Upper lobe of left lung (tissue), 6 donors: Measurements from ENCODE around the gene NAGPA. TPM values are rescaled to one million over a fixed set of nuclear protein-coding genes. Genes with fewer than 3 reads are reported as not detected.

Experiments used
- ATAC-seq, 2 donors: fragments of 200-7000 bp; cut with Tn5 transposase; one replicate each; pipeline ENCODE4 v1.9.1; 2022; ENCODE audit warnings: mild to moderate bottlenecking in 2 of 2, moderate library complexity in 2 of 2; ENCODE audit not compliant: low FRiP score in 2 of 2
- DNase-seq, 2 donors: peaks; one replicate each; pipeline ENCODE4 v3.0.0-alpha.2; 2019 to 2020
- H3K27ac ChIP-seq, 4 donors: fragments of 200-600 bp; sonication (generic); one replicate each; pipeline ENCODE4 v1.5.1; 2016 to 2019
- H3K27me3 ChIP-seq, 4 donors: fragments of 200-600 bp; sonication (generic); one replicate each; pipeline ENCODE4 v1.5.1; 2017 to 2019
- H3K36me3 ChIP-seq, 4 donors: fragments of 200-600 bp; sonication (generic); one replicate each; pipeline ENCODE4 v1.5.1; 2016 to 2019
- H3K4me1 ChIP-seq, 4 donors: fragments of 200-600 bp; sonication (generic); one replicate each; pipeline ENCODE4 v1.5.1; 2018 to 2019
- H3K4me3 ChIP-seq, 4 donors: fragments of 200-600 bp; sonication (generic); one replicate each; pipeline ENCODE4 v1.5.1; 2017 to 2019; ENCODE audit warnings: mild to moderate bottlenecking in 2 of 4, moderate library complexity in 1 of 4
- H3K9me3 ChIP-seq, 4 donors: fragments of 200-600 bp; sonication (generic); one replicate each; pipeline ENCODE4 v1.5.1; 2018 to 2019
- EP300 ChIP-seq, 4 donors: sonication (generic); formaldehyde crosslinking; IDR thresholded peaks; one replicate each; pipeline ENCODE4 v1.5.1; 2017; ENCODE audit warnings: antibody characterized with exemption in 4 of 4, control low read depth in 2 of 4
- POLR2A ChIP-seq, 4 donors: fragments of 450-650 bp; IDR thresholded peaks; one replicate each; pipeline ENCODE4 v1.5.1; 2016 to 2017; ENCODE audit warnings: antibody characterized with exemption in 4 of 4, mild to moderate bottlenecking in 2 of 4
- POLR2AphosphoS5 ChIP-seq, 2 donors: sonication (generic); formaldehyde crosslinking; IDR thresholded peaks; one replicate each; pipeline ENCODE4 v1.5.1; 2017; ENCODE audit warnings: antibody characterized with exemption in 2 of 2
- WGBS, 2 donors: methylation state at CpG; one replicate each; pipeline ENCODE4 v1.1.5; 2017 to 2018; 5-methylcytosine and 5-hydroxymethylcytosine counted together
- total RNA-seq, 6 donors: library from RNA; depleted of rRNA in 4 of 6; stranded (reverse); fragments of >200 nt in 4 of 6; gene quantifications; one replicate each; pipeline versions ENCODE4 v1.1.0 to v1.2.1, GENCODE V29; 2016 to 2021
- TF ChIP-seq, protein P1 (sequence below), 6 experiments: fragments of 450-650 bp in 4 of 6; fragments of 200-600 bp in 2 of 6; sonication (generic) in 2 of 6; IDR thresholded peaks; one replicate each; pipeline ENCODE4 v1.5.1; 2016 to 2019; ENCODE audit warnings: antibody characterized with exemption in 6 of 6
- donor health status: DM: no; HTN: no; CAD: no; lungs with moderate emphysema.
- donor health status: DM: no; HTN: yes; CAD: no; lungs with severe emphysema.

Gene NAGPA
- total RNA-seq, 6 donors from 2014 or later = 18.1 to 82.8 (median 25.8) TPM

DNA sequence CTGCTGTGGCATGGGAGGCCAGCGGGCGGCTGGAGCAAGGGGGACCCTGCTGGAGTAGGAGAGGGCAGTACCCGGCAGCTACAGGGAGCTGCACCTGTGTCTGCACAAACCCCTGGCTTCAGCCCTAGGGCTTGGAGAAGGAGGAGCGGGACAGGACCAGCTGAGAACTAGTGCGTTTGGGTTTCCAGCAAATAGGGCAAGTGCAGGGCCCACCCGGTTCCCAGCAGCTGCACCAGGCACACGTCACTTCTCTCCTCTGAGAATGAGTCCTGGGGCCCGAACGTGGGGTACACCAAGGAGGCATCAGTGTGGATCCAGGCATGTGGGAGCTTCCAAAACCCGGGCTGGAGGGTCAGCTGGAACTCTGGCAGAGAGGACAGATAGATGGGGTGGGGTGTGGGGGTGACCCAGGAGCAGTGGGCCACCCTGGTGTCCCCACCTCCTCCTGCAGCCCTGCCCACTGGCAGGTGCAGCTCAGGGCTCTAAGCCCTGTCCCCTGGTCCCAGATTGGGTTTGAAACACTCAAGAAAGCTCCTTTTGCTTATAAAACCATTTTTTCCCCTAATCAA lies 26.4 kb upstream of the NAGPA start:
- 80 to 85% methylated on average over 3 to 10 of the region's 10 CpGs for WGBS, 2 donors
- ATAC-seq = no peak
- peaks cover 0 to 16% (median 0%) of the 10 kb centered on the region in 4 donors for H3K4me1 ChIP-seq
- H3K4me3 ChIP-seq = no peak overlapping the region
- peaks cover 0 to 4% (median 1%) of the 10 kb centered on the region in 4 donors for H3K36me3 ChIP-seq
- TF ChIP-seq POLR2AphosphoS5 (IDR thresholded peaks at IDR 0.05) (no peak), POLR2A (IDR thresholded peaks at IDR 0.05) (no peak), EP300 (IDR thresholded peaks at IDR 0.05) (no peak)
- TF ChIP-seq, protein P1, sequence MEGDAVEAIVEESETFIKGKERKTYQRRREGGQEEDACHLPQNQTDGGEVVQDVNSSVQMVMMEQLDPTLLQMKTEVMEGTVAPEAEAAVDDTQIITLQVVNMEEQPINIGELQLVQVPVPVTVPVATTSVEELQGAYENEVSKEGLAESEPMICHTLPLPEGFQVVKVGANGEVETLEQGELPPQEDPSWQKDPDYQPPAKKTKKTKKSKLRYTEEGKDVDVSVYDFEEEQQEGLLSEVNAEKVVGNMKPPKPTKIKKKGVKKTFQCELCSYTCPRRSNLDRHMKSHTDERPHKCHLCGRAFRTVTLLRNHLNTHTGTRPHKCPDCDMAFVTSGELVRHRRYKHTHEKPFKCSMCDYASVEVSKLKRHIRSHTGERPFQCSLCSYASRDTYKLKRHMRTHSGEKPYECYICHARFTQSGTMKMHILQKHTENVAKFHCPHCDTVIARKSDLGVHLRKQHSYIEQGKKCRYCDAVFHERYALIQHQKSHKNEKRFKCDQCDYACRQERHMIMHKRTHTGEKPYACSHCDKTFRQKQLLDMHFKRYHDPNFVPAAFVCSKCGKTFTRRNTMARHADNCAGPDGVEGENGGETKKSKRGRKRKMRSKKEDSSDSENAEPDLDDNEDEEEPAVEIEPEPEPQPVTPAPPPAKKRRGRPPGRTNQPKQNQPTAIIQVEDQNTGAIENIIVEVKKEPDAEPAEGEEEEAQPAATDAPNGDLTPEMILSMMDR (IDR thresholded peaks at IDR 0.05) = no peak
- no peak overlapping the region for H3K27ac ChIP-seq
- no peak for DNase-seq
- no peaks in the 10 kb centered on the region for H3K27me3 ChIP-seq
- no peaks in the 10 kb centered on the region for H3K9me3 ChIP-seq

DNA sequence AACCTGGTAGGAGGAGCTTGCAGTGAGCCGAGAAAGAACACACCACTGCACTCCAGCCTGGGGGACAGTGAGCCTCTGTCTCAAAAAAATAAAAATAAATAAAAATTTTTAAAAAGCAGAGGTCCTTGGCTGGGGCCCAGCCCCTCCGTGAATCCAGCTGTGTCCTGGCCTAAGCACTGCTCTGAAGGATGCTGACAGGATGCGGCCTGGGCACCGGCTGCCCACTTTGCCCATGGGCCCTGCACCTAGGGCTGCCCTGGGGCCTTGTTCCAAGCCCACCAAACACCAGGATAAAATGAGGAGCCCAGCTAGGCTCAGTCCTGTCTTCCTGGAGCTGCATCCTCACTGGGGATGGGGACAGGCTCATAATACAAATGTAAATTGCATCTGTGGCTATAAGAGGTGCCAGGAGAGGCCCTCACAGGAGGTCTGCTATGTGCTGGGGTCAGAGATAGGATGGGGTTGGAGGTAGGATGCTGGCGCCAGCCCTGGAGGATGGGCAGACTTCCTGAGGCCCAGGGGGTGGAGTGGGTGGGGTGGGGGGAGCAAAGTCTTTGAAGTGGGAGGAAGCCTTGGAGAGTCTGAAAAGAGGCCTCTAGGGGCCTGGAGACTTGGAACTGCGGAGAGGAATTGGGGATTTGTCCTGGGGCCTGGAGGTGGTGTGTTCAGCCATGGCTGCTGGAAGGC lies 25.8 kb upstream of the NAGPA start:
- H3K4me1 ChIP-seq = peaks cover 0 to 16% (median 0%) of the 10 kb centered on the region in 4 donors
- WGBS, 2 donors = 84 to 85% methylated on average over 6 of the region's 6 CpGs
- DNase-seq = no peak
- no peak overlapping the region for H3K27ac ChIP-seq
- H3K4me3 ChIP-seq = no peak overlapping the region
- no peak for ATAC-seq
- H3K9me3 ChIP-seq = no peaks in the 10 kb centered on the region
- no peaks in the 10 kb centered on the region for H3K27me3 ChIP-seq
- peaks cover 0 to 7% (median 4%) of the 10 kb centered on the region in 4 donors for H3K36me3 ChIP-seq
- no peak for TF ChIP-seq EP300 (IDR thresholded peaks at IDR 0.05)
- TF ChIP-seq POLR2AphosphoS5 (IDR thresholded peaks at IDR 0.05) = no peak
- TF ChIP-seq POLR2A (IDR thresholded peaks at IDR 0.05) = no peak
- TF ChIP-seq, protein P1 (IDR thresholded peaks at IDR 0.05) = no peak

DNA sequence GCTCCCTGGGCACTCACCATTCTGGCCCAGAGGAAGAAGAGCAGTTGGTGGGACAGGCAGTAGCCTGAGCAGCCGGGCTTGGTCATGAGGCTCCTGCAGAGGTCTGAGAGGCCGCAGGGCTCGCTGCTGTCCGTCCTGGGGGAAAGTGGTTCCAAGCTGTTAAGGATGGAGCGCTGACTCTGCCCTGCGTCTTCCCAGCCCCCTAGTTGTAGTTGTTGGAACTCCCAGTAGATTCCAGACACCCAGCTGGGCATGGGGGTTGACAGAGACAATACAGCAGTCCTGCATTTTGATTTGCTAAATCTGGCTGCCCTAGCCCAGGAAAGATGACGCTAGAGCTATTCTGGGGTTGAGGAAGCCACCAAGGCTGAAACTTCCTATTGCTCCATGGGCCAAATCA lies 24.7 kb upstream of the NAGPA start:
- H3K27ac ChIP-seq = no peak overlapping the region
- H3K4me3 ChIP-seq = no peak overlapping the region
- DNase-seq (no peak), ATAC-seq (no peak)
- H3K27me3 ChIP-seq = no peaks in the 10 kb centered on the region
- peaks cover 0 to 9% (median 0%) of the 10 kb centered on the region in 4 donors for H3K4me1 ChIP-seq
- WGBS, 2 donors = 65% methylated on average over 7 of the region's 7 CpGs; no CpG with 5 or more reads in 1 of the 2 donors
- TF ChIP-seq POLR2A (IDR thresholded peaks at IDR 0.05) (no peak), POLR2AphosphoS5 (IDR thresholded peaks at IDR 0.05) (no peak), EP300 (IDR thresholded peaks at IDR 0.05) (no peak)
- TF ChIP-seq, protein P1 (IDR thresholded peaks at IDR 0.05) = no peak
- no peaks in the 10 kb centered on the region for H3K9me3 ChIP-seq
- peaks cover 0 to 14% (median 4%) of the 10 kb centered on the region in 4 donors for H3K36me3 ChIP-seq

DNA sequence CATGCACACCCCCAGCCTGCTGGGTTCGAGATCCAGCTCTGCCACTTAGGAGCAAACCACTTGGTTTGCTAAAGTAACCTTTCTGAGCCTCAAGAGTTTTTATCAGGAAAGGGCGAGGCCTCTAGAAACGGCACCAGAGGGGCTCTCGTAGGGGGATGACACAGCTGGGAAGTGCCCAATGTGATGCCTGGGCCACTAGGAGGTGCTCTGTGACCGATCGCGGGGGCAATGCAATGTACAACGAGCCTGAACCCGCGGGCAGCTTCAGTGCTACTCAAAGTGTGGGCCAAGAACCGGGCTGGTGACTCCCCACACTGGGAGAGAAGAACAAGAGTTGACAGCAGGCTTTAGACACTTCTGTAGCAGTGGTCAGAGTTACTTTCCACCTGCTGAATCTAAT lies 22.6 kb upstream of the NAGPA start:
- peak in 1 of 2 donors; percentile 53 for DNase-seq
- ATAC-seq = peak; percentile 36 to 71
- WGBS, 2 donors = 10 to 21% methylated on average over 11 of the region's 11 CpGs
- Histone ChIP-seq H3K36me3 (peaks cover 0 to 14% (median 4%) of the 10 kb centered on the region in 4 donors), H3K27ac (no peak overlapping the region), H3K9me3 (no peaks in the 10 kb centered on the region), H3K27me3 (no peaks in the 10 kb centered on the region), H3K4me1 (peaks cover 0 to 8% (median 0%) of the 10 kb centered on the region in 4 donors), H3K4me3 (no peak overlapping the region)
- no peak for TF ChIP-seq EP300 (IDR thresholded peaks at IDR 0.05)
- TF ChIP-seq, protein P1 (IDR thresholded peaks at IDR 0.05) = peak in 3 of 6 experiments; percentile 18 to 32 (median 30)
